ENCODE measurements around the gene AFAP1.

AFAP1 gene

DNA sequence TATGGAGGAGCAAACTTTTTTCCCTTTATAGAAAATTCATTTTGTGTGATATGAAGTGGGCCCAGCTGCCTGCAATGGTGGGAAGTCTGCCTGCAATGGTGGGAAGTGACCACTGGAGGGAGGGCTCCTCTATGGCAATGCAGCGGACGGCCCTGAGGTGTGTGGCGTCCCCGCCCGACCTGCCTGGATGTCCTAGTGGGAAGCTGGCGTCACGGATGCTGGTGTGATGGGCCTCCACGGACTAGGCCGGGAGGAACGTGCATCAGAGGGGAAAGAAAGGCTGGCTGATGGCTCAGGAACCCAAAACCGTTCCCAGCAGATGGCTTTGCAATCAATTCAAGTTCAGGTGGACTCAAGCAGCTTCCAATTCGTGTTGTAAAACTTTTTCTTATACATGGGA is 177.9 kb downstream of the AFAP1 start (continued):
- TF ChIP-seq, protein P1, sequence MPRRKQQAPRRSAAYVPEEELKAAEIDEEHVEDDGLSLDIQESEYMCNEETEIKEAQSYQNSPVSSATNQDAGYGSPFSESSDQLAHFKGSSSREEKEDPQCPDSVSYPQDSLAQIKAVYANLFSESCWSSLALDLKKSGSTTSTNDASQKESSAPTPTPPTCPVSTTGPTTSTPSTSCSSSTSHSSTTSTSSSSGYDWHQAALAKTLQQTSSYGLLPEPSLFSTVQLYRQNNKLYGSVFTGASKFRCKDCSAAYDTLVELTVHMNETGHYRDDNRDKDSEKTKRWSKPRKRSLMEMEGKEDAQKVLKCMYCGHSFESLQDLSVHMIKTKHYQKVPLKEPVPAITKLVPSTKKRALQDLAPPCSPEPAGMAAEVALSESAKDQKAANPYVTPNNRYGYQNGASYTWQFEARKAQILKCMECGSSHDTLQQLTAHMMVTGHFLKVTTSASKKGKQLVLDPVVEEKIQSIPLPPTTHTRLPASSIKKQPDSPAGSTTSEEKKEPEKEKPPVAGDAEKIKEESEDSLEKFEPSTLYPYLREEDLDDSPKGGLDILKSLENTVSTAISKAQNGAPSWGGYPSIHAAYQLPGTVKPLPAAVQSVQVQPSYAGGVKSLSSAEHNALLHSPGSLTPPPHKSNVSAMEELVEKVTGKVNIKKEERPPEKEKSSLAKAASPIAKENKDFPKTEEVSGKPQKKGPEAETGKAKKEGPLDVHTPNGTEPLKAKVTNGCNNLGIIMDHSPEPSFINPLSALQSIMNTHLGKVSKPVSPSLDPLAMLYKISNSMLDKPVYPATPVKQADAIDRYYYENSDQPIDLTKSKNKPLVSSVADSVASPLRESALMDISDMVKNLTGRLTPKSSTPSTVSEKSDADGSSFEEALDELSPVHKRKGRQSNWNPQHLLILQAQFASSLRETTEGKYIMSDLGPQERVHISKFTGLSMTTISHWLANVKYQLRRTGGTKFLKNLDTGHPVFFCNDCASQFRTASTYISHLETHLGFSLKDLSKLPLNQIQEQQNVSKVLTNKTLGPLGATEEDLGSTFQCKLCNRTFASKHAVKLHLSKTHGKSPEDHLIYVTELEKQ (tag by site-specific recombination; IDR thresholded peaks at IDR 0.05; ENCODE audit: borderline replicate concordance), result no peak
- no peak for TF ChIP-seq ZNF558 (tag by site-specific recombination; IDR thresholded peaks at IDR 0.05)
- TF ChIP-seq ZNF146 (tag by site-specific recombination; IDR thresholded peaks at IDR 0.05), result no peak

DNA sequence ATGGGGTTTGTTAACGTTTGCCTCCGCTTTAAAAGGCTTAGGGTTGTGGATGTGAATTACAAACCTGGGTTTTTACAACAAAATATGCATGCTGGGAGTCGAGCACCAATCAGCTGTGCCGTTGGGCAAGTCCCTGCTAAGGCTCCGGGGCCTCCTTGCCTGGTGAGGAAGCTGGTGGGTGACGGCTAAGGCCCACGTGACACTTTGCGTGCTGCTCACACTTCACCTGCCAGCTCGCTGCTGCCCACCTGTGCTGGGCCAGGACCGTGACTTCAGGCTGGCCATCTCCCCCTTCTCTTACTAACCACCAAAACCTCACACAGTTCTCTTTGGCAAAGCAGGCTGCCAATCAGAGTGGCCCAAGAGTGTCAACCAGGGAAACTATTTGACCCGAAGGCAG is 178.3 kb downstream of the AFAP1 start:
- ChIA-PET POLR2A (no interaction called here), CTCF (interaction anchor here (0.7 to 3.5 kb wide), 13 partner anchors 9 to 391 kb away, joined by 3 to 37 read pairs (median 5); no protein-coding TSS in a partner anchor)
- Histone ChIP-seq H3K9me3 (ENCODE audit: control insufficient read depth, insufficient read depth, low read depth, low read length) (no peaks in the 10 kb centered on the region), H3K4me3 (ENCODE audit: low read depth, low read length) (no peak overlapping the region), H3K36me3 (ENCODE audit: control insufficient read depth in 2 of 2, insufficient read depth in 1 of 2, low read length in 2 of 2) (peaks cover 0 to 2% of the 10 kb centered on the region in 2 experiments; a peak in 1 of 3 replicates), H3K27ac (ENCODE audit: extremely low read depth, low read depth, low read length) (no peak overlapping the region), H3K4me1 (ENCODE audit: control insufficient read depth, insufficient read depth, low read length) (no peaks in the 10 kb centered on the region; the same call in 1 of the 2 replicates)
- TF ChIP-seq SCRT1 (tag by site-specific recombination; IDR thresholded peaks at IDR 0.05; ENCODE audit: borderline replicate concordance), result no peak
- TF ChIP-seq SP3 (tag by site-specific recombination; IDR thresholded peaks at IDR 0.05), result no peak
- TF ChIP-seq HOXD13 (CRISPR knock-in tag; IDR thresholded peaks at IDR 0.05; ENCODE audit: borderline replicate concordance), result no peak
- TF ChIP-seq, protein P2, sequence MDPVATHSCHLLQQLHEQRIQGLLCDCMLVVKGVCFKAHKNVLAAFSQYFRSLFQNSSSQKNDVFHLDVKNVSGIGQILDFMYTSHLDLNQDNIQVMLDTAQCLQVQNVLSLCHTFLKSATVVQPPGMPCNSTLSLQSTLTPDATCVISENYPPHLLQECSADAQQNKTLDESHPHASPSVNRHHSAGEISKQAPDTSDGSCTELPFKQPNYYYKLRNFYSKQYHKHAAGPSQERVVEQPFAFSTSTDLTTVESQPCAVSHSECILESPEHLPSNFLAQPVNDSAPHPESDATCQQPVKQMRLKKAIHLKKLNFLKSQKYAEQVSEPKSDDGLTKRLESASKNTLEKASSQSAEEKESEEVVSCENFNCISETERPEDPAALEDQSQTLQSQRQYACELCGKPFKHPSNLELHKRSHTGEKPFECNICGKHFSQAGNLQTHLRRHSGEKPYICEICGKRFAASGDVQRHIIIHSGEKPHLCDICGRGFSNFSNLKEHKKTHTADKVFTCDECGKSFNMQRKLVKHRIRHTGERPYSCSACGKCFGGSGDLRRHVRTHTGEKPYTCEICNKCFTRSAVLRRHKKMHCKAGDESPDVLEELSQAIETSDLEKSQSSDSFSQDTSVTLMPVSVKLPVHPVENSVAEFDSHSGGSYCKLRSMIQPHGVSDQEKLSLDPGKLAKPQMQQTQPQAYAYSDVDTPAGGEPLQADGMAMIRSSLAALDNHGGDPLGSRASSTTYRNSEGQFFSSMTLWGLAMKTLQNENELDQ (tag by site-specific recombination; IDR thresholded peaks at IDR 0.05; ENCODE audit: low read depth), result no peak
- no peak for TF ChIP-seq ZNF791 (tag by site-specific recombination; IDR thresholded peaks at IDR 0.05)
- no peak for TF ChIP-seq ZNF654 (tag by site-specific recombination; IDR thresholded peaks at IDR 0.05; ENCODE audit: low read depth)
- TF ChIP-seq, protein P3, sequence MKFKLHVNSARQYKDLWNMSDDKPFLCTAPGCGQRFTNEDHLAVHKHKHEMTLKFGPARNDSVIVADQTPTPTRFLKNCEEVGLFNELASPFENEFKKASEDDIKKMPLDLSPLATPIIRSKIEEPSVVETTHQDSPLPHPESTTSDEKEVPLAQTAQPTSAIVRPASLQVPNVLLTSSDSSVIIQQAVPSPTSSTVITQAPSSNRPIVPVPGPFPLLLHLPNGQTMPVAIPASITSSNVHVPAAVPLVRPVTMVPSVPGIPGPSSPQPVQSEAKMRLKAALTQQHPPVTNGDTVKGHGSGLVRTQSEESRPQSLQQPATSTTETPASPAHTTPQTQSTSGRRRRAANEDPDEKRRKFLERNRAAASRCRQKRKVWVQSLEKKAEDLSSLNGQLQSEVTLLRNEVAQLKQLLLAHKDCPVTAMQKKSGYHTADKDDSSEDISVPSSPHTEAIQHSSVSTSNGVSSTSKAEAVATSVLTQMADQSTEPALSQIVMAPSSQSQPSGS (tag by site-specific recombination; IDR thresholded peaks at IDR 0.05; ENCODE audit: low read depth), result no peak
- no peak for TF ChIP-seq ZNF830 (tag by site-specific recombination; IDR thresholded peaks at IDR 0.05; ENCODE audit: low read depth)

DNA sequence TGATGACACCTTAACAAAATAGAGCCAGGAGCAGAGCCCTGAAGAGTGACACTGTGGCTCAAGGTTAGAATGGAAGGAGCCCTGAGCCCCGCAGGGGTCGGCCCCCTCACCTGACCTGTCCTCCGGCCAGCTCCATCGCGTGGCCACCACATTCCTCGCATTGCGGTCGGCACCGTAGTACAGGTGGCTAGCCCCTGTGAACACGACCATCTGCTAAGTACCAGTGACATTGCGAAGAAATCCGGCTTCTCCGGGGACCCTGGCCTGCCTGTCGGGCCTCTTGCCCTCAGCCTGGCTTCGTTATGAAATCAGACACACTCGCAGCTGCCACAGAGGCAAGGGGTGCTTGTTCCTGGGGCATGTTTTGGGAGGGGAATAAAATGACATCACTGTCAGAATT is 179.0 kb downstream of the AFAP1 start:
- ChIA-PET CTCF (interaction anchor here (1.0 to 3.5 kb wide), 6 partner anchors 9 to 227 kb away, joined by 3 to 37 read pairs (median 4); no protein-coding TSS in a partner anchor), POLR2A (no interaction called here)
- H3K4me3 ChIP-seq (ENCODE audit: low read depth, low read length), result no peak overlapping the region
- H3K36me3 ChIP-seq (ENCODE audit: control insufficient read depth in 2 of 2, insufficient read depth in 1 of 2, low read length in 2 of 2), result peaks cover 0 to 2% of the 10 kb centered on the region in 2 experiments; a peak in 1 of 3 replicates
- no peak overlapping the region for H3K27ac ChIP-seq (ENCODE audit: extremely low read depth, low read depth, low read length)
- no peaks in the 10 kb centered on the region; the same call in 1 of the 2 replicates for H3K4me1 ChIP-seq (ENCODE audit: control insufficient read depth, insufficient read depth, low read length)
- no peaks in the 10 kb centered on the region for H3K9me3 ChIP-seq (ENCODE audit: control insufficient read depth, insufficient read depth, low read depth, low read length)
- no peak for TF ChIP-seq KLF9 (tag by site-specific recombination; IDR thresholded peaks at IDR 0.05; ENCODE audit: low read depth)
- TF ChIP-seq, protein P2 (tag by site-specific recombination; IDR thresholded peaks at IDR 0.05; ENCODE audit: low read depth), result no peak
- TF ChIP-seq, protein P4, sequence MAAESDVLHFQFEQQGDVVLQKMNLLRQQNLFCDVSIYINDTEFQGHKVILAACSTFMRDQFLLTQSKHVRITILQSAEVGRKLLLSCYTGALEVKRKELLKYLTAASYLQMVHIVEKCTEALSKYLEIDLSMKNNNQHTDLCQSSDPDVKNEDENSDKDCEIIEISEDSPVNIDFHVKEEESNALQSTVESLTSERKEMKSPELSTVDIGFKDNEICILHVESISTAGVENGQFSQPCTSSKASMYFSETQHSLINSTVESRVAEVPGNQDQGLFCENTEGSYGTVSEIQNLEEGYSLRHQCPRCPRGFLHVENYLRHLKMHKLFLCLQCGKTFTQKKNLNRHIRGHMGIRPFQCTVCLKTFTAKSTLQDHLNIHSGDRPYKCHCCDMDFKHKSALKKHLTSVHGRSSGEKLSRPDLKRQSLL (tag by site-specific recombination; IDR thresholded peaks at IDR 0.05), result no peak
- no peak for TF ChIP-seq GLIS2 (tag by site-specific recombination; IDR thresholded peaks at IDR 0.05)
- TF ChIP-seq, protein P5, sequence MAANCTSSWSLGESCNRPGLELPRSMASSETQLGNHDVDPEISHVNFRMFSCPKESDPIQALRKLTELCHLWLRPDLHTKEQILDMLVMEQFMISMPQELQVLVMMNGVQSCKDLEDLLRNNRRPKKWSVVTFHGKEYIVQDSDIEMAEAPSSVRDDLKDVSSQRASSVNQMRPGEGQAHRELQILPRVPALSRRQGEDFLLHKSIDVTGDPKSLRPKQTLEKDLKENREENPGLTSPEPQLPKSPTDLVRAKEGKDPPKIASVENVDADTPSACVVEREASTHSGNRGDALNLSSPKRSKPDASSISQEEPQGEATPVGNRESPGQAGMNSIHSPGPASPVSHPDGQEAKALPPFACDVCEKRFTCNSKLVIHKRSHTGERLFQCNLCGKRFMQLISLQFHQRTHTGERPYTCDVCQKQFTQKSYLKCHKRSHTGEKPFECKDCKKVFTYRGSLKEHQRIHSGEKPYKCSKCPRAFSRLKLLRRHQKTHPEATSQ (tag by site-specific recombination; IDR thresholded peaks at IDR 0.05), result no peak
- TF ChIP-seq ZNF202 (tag by site-specific recombination; IDR thresholded peaks at IDR 0.05; ENCODE audit: borderline replicate concordance), result no peak
- TF ChIP-seq, protein P6, sequence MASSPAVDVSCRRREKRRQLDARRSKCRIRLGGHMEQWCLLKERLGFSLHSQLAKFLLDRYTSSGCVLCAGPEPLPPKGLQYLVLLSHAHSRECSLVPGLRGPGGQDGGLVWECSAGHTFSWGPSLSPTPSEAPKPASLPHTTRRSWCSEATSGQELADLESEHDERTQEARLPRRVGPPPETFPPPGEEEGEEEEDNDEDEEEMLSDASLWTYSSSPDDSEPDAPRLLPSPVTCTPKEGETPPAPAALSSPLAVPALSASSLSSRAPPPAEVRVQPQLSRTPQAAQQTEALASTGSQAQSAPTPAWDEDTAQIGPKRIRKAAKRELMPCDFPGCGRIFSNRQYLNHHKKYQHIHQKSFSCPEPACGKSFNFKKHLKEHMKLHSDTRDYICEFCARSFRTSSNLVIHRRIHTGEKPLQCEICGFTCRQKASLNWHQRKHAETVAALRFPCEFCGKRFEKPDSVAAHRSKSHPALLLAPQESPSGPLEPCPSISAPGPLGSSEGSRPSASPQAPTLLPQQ (tag by site-specific recombination; IDR thresholded peaks at IDR 0.05), result no peak
- no peak for TF ChIP-seq ZSCAN16 (tag by site-specific recombination; IDR thresholded peaks at IDR 0.05)
